ENCODE results near the gene NTF4. TPM values are rescaled to one million over a fixed set of nuclear protein-coding genes. Genes with fewer than 3 reads are reported as not detected.

NTF4 gene
- total RNA-seq, 1 experiment from 2014 or later, result 3.9 TPM

GRCh38 chr19:49101160-49101559 is 36.5 kb upstream of the NTF4 start (continued):
- no peak for TF ChIP-seq FOXP4 (CRISPR knock-in tag; IDR thresholded peaks at IDR 0.05)

- Mint-ChIP-seq H3K36me3 (peaks cover 60% of the 10 kb centered on the region), H3K27ac (no peak overlapping the region), H3K9me3 (no peaks in the 10 kb centered on the region), H3K4me3 (no peak overlapping the region), H3K4me1 (peaks cover 13% of the 10 kb centered on the region), H3K27me3 (ENCODE audit: low read depth) (no peaks in the 10 kb centered on the region)
- TF ChIP-seq ZNF532 (CRISPR knock-in tag; IDR thresholded peaks at IDR 0.05; ENCODE audit: borderline replicate concordance) (no peak), ZNF671 (CRISPR knock-in tag; IDR thresholded peaks at IDR 0.05) (no peak), JUN (CRISPR knock-in tag; IDR thresholded peaks at IDR 0.05) (no peak), FOXP4 (CRISPR knock-in tag; IDR thresholded peaks at IDR 0.05) (no peak), E2F5 (CRISPR knock-in tag; IDR thresholded peaks at IDR 0.05) (no peak), NR2C2 (CRISPR knock-in tag; IDR thresholded peaks at IDR 0.05) (no peak), ATF1 (CRISPR knock-in tag; IDR thresholded peaks at IDR 0.05) (no peak), ZNF317 (CRISPR knock-in tag; IDR thresholded peaks at IDR 0.05; ENCODE audit: borderline replicate concordance, low read depth) (no peak), PRDM15 (CRISPR knock-in tag; IDR thresholded peaks at IDR 0.05) (no peak), ZNF423 (CRISPR knock-in tag; IDR thresholded peaks at IDR 0.05) (no peak), GABPB1 (CRISPR knock-in tag; IDR thresholded peaks at IDR 0.05) (no peak), ZNF396 (CRISPR knock-in tag; IDR thresholded peaks at IDR 0.05; ENCODE audit: borderline replicate concordance) (no peak), IRF2 (CRISPR knock-in tag; IDR thresholded peaks at IDR 0.05; ENCODE audit: borderline replicate concordance, low read depth) (no peak), ZNF416 (CRISPR knock-in tag; IDR thresholded peaks at IDR 0.05) (no peak), JAZF1 (CRISPR knock-in tag; IDR thresholded peaks at IDR 0.05) (no peak), KAT7 (CRISPR knock-in tag; IDR thresholded peaks at IDR 0.05; ENCODE audit: borderline replicate concordance) (no peak), ZMAT4 (CRISPR knock-in tag; IDR thresholded peaks at IDR 0.05) (no peak), OVOL2 (CRISPR knock-in tag; IDR thresholded peaks at IDR 0.05; ENCODE audit: borderline replicate concordance) (no peak), CBFB (CRISPR knock-in tag; IDR thresholded peaks at IDR 0.05; ENCODE audit: low read depth) (no peak), NFATC4 (CRISPR knock-in tag; IDR thresholded peaks at IDR 0.05) (no peak)
- no peak for DNase-seq (ENCODE audit: low spot score)
- ATAC-seq, result no peak
- POLR2A ChIA-PET, result interaction anchor here (1.2 kb wide), 1 partner anchor 109 kb away, joined by 4 read pairs; no protein-coding TSS in a partner anchor
- CTCF ChIA-PET, result interaction anchor here (1.6 to 3.1 kb wide), 6 partner anchors 7 to 126 kb away, joined by 19 to 72 read pairs (median 45); partner anchors contain the start of genes GYS1 and RUVBL2
Observed at GRCh38 chr19:49098795-49099194, 34.2 kb upstream of the NTF4 start.
